Measurements from ENCODE around the gene RAB31. TPM values are rescaled to one million over a fixed set of nuclear protein-coding genes. Genes with fewer than 3 reads are reported as not detected.
A peak's percentile ranks its signal among the peaks of the same experiment; 100 is the strongest.
"Not testable (repeated sequence)": the region's sequence is repeated elsewhere in the genome, so short reads cannot be mapped to it uniquely, and the experiment has no call there.

The RAB31 gene
- total and polyA plus RNA-seq, 4 experiments from 2014 or later = 0.07 to 1.8 (median 1.4) TPM

GRCh38 chr18:9852266-9853081, 144.4 kb downstream of the RAB31 start:
- Mint-ChIP-seq H3K9me3 (peaks cover 0 to 1% (median 0%) of the 10 kb centered on the region in 8 donors), H3K27ac (no peak overlapping the region), H3K4me1 (no peaks in the 10 kb centered on the region), H3K27me3 (peaks cover 17 to 20% of the 10 kb centered on the region in 2 donors), H3K36me3 (no peaks in the 10 kb centered on the region), H3K4me3 (no peak overlapping the region)
- Histone ChIP-seq H3K4me1 (ENCODE audit: insufficient read depth, low read length) (no peaks in the 10 kb centered on the region), H3K9me3 (ENCODE audit: control insufficient read depth in 1 of 2, low read length in 2 of 2) (no peaks in the 10 kb centered on the region), H3K27ac (ENCODE audit: low read depth, low read length) (no peak overlapping the region), H3K4me3 (ENCODE audit: low read length in 2 of 2) (no peak overlapping the region), H3K27me3 (ENCODE audit: insufficient read depth, low read length) (no peaks in the 10 kb centered on the region), H3K36me3 (ENCODE audit: insufficient read depth, low read length) (no peaks in the 10 kb centered on the region)
- no peak for DNase-seq
- intact Hi-C loops (cut with micrococcal nuclease) = no loop called here
- ChIA-PET CTCF (ENCODE audit: partially characterized antibody) (no interaction called here), POLR2A (ENCODE audit: partially characterized antibody) (no interaction called here)

- Mint-ChIP-seq H3K4me3 (no peak overlapping the region), H3K4me1 (no peaks in the 10 kb centered on the region), H3K27me3 (peaks cover 9 to 10% of the 10 kb centered on the region in 2 donors), H3K27ac (no peak overlapping the region), H3K36me3 (no peaks in the 10 kb centered on the region), H3K9me3 (no peaks in the 10 kb centered on the region)
- Histone ChIP-seq H3K4me3 (ENCODE audit: low read length in 2 of 2) (no peak overlapping the region), H3K36me3 (ENCODE audit: insufficient read depth, low read length) (no peaks in the 10 kb centered on the region), H3K4me1 (ENCODE audit: insufficient read depth, low read length) (no peaks in the 10 kb centered on the region), H3K9me3 (ENCODE audit: control insufficient read depth in 1 of 2, low read length in 2 of 2) (no peaks in the 10 kb centered on the region), H3K27me3 (ENCODE audit: insufficient read depth, low read length) (no peaks in the 10 kb centered on the region), H3K27ac (ENCODE audit: low read depth, low read length) (no peak overlapping the region)
- intact Hi-C loops (cut with micrococcal nuclease) = no loop called here
- POLR2A ChIA-PET (ENCODE audit: partially characterized antibody) = no interaction called here
- CTCF ChIA-PET (ENCODE audit: partially characterized antibody) = no interaction called here
- DNase-seq = no peak
These were observed 146.9 kb downstream of the RAB31 start for GRCh38 chr18:9854801-9855676.

- Histone ChIP-seq H3K9me3 (ENCODE audit: control insufficient read depth in 1 of 2, low read length in 2 of 2) (no peaks in the 10 kb centered on the region), H3K27ac (ENCODE audit: low read depth, low read length) (no peak overlapping the region), H3K4me3 (ENCODE audit: low read length in 2 of 2) (no peak overlapping the region), H3K36me3 (ENCODE audit: insufficient read depth, low read length) (no peaks in the 10 kb centered on the region), H3K27me3 (ENCODE audit: insufficient read depth, low read length) (no peaks in the 10 kb centered on the region), H3K4me1 (ENCODE audit: insufficient read depth, low read length) (no peaks in the 10 kb centered on the region)
- no peaks in the 10 kb centered on the region for H3K4me1 Mint-ChIP-seq
- H3K27me3 Mint-ChIP-seq = peaks cover 10 to 12% of the 10 kb centered on the region in 2 donors
- H3K36me3 Mint-ChIP-seq = no peaks in the 10 kb centered on the region
- intact Hi-C loops (cut with micrococcal nuclease) = no loop called here
- no peak overlapping the region for H3K27ac Mint-ChIP-seq
- H3K9me3 Mint-ChIP-seq = no peaks in the 10 kb centered on the region
- ChIA-PET POLR2A (ENCODE audit: partially characterized antibody) (no interaction called here), CTCF (ENCODE audit: partially characterized antibody) (no interaction called here)
- H3K4me3 Mint-ChIP-seq = no peak overlapping the region
- DNase-seq = no peak
These were observed 147.6 kb downstream of the RAB31 start for GRCh38 chr18:9855681-9856080.

- Histone ChIP-seq H3K4me1 (ENCODE audit: insufficient read depth, low read length) (no peaks in the 10 kb centered on the region), H3K36me3 (ENCODE audit: insufficient read depth, low read length) (no peaks in the 10 kb centered on the region), H3K27ac (ENCODE audit: low read depth, low read length) (no peak overlapping the region), H3K4me3 (ENCODE audit: low read length in 2 of 2) (no peak overlapping the region), H3K9me3 (ENCODE audit: control insufficient read depth in 1 of 2, low read length in 2 of 2) (no peaks in the 10 kb centered on the region), H3K27me3 (ENCODE audit: insufficient read depth, low read length) (no peaks in the 10 kb centered on the region)
- Mint-ChIP-seq H3K4me3 (no peak overlapping the region), H3K9me3 (no peaks in the 10 kb centered on the region), H3K27me3 (peaks cover 10 to 12% of the 10 kb centered on the region in 2 donors), H3K36me3 (no peaks in the 10 kb centered on the region), H3K4me1 (no peaks in the 10 kb centered on the region), H3K27ac (no peak overlapping the region)
- ChIA-PET POLR2A (ENCODE audit: partially characterized antibody) (no interaction called here), CTCF (ENCODE audit: partially characterized antibody) (no interaction called here)
- DNase-seq = no peak
- intact Hi-C loops (cut with micrococcal nuclease) = no loop called here
These were observed 148.0 kb downstream of the RAB31 start for GRCh38 chr18:9856092-9856491.

GRCh38 chr18:9857479-9857998, 149.4 kb downstream of the RAB31 start:
- H3K36me3 ChIP-seq (ENCODE audit: insufficient read depth, low read length); H3K9me3 Mint-ChIP-seq; H3K36me3 Mint-ChIP-seq; DNase-seq; H3K27ac ChIP-seq (ENCODE audit: low read depth, low read length); H3K4me3 Mint-ChIP-seq; H3K4me1 ChIP-seq (ENCODE audit: insufficient read depth, low read length); POLR2A ChIA-PET (ENCODE audit: partially characterized antibody); H3K4me1 Mint-ChIP-seq; intact Hi-C loops (cut with micrococcal nuclease); H3K4me3 ChIP-seq (ENCODE audit: low read length in 2 of 2); H3K27ac Mint-ChIP-seq; H3K9me3 ChIP-seq (ENCODE audit: control insufficient read depth in 1 of 2, low read length in 2 of 2); CTCF ChIA-PET (ENCODE audit: partially characterized antibody); H3K27me3 ChIP-seq (ENCODE audit: insufficient read depth, low read length): not testable (repeated sequence)
- H3K27me3 Mint-ChIP-seq = peaks cover 10 to 12% of the 10 kb centered on the region in 2 donors

GRCh38 chr18:9858642-9859041, 150.5 kb downstream of the RAB31 start:
- Histone ChIP-seq H3K27ac (ENCODE audit: low read depth, low read length) (no peak overlapping the region), H3K36me3 (ENCODE audit: insufficient read depth, low read length) (no peaks in the 10 kb centered on the region), H3K4me3 (ENCODE audit: low read length in 2 of 2) (no peak overlapping the region), H3K27me3 (ENCODE audit: insufficient read depth, low read length) (no peaks in the 10 kb centered on the region), H3K9me3 (ENCODE audit: control insufficient read depth in 1 of 2, low read length in 2 of 2) (no peaks in the 10 kb centered on the region), H3K4me1 (ENCODE audit: insufficient read depth, low read length) (no peaks in the 10 kb centered on the region)
- CTCF ChIA-PET (ENCODE audit: partially characterized antibody) = no interaction called here
- Mint-ChIP-seq H3K27me3 (peaks cover 10 to 12% of the 10 kb centered on the region in 2 donors), H3K4me3 (no peak overlapping the region), H3K27ac (peak overlapping the region in 1 of 7 donors; percentile 3), H3K4me1 (peaks cover 0 to 1% (median 0%) of the 10 kb centered on the region in 4 donors), H3K9me3 (no peaks in the 10 kb centered on the region), H3K36me3 (no peaks in the 10 kb centered on the region)
- intact Hi-C loops (cut with micrococcal nuclease) = no loop called here
- POLR2A ChIA-PET (ENCODE audit: partially characterized antibody) = no interaction called here
- no peak for DNase-seq

GRCh38 chr18:9859232-9859631, 151.1 kb downstream of the RAB31 start:
- CTCF ChIA-PET (ENCODE audit: partially characterized antibody) = no interaction called here
- DNase-seq = no peak
- Mint-ChIP-seq H3K27me3 (peaks cover 7 to 14% of the 10 kb centered on the region in 2 donors), H3K9me3 (no peaks in the 10 kb centered on the region), H3K4me3 (no peak overlapping the region), H3K36me3 (no peaks in the 10 kb centered on the region), H3K27ac (no peak overlapping the region), H3K4me1 (peaks cover 0 to 1% (median 0%) of the 10 kb centered on the region in 4 donors)
- H3K4me1 ChIP-seq (ENCODE audit: insufficient read depth, low read length) = no peaks in the 10 kb centered on the region
- no peaks in the 10 kb centered on the region for H3K9me3 ChIP-seq (ENCODE audit: control insufficient read depth in 1 of 2, low read length in 2 of 2)
- H3K36me3 ChIP-seq (ENCODE audit: insufficient read depth, low read length) = no peaks in the 10 kb centered on the region
- H3K4me3 ChIP-seq (ENCODE audit: low read length in 2 of 2) = no peak overlapping the region
- no peaks in the 10 kb centered on the region for H3K27me3 ChIP-seq (ENCODE audit: insufficient read depth, low read length)
- POLR2A ChIA-PET (ENCODE audit: partially characterized antibody) = no interaction called here
- no peak overlapping the region for H3K27ac ChIP-seq (ENCODE audit: low read depth, low read length)
- intact Hi-C loops (cut with micrococcal nuclease) = no loop called here

All from CD4-positive, alpha-beta memory T cell (primary cell).